Left lung (tissue), 10 donors: ENCODE data around the gene TF. TPM values are rescaled to one million over a fixed set of nuclear protein-coding genes. Genes with fewer than 3 reads are reported as not detected.

ENCODE experiments used
- ATAC-seq: fragments of 200-7000 bp; cut with Tn5 transposase; one replicate; pipeline ENCODE4 v1.9.1; 2020; ENCODE audit warnings: moderate library complexity
- DNase-seq, 4 donors: peaks; one replicate each; pipeline ENCODE4 v3.0.0-alpha.2; 2013 to 2020
- H3K27ac ChIP-seq, 2 donors: fragments of 200-600 bp; sonication (generic) in 1 of 2; one replicate each; pipeline versions ENCODE4 v1.5.0 to v1.8.0; 2020 to 2021
- H3K27me3 ChIP-seq, 2 donors: fragments of 200-600 bp; sonication (generic) in 1 of 2; one replicate each; pipeline versions ENCODE4 v1.5.0 to v1.8.0; 2020 to 2021
- H3K36me3 ChIP-seq, 2 donors: fragments of 200-600 bp; sonication (generic) in 1 of 2; one replicate each; pipeline versions ENCODE4 v1.5.0 to v1.8.0; 2020 to 2021
- H3K4me1 ChIP-seq, 2 donors: fragments of 200-600 bp; one replicate each; pipeline ENCODE4 v1.8.0; 2021
- H3K4me3 ChIP-seq, 2 donors: fragments of 200-600 bp; sonication (generic) in 1 of 2; one replicate each; pipeline versions ENCODE4 v1.5.0 to v1.8.0; 2020 to 2021; ENCODE audit warnings: mild to moderate bottlenecking in 1 of 2
- H3K9me3 ChIP-seq, 2 donors: fragments of 200-600 bp; sonication (generic) in 1 of 2; one replicate each; pipeline versions ENCODE4 v1.5.0 to v1.8.0; 2020 to 2021
- CTCF ChIP-seq, 2 donors: fragments of 200-600 bp; sonication (generic) in 1 of 2; IDR thresholded peaks; one replicate each; pipeline versions ENCODE4 v1.5.0 to v1.8.0; 2021; ENCODE audit warnings: antibody characterized with exemption in 2 of 2
- intact Hi-C, 2 donors: fragments of 100-400 bp; cut with DNase I; formaldehyde crosslinking; loops; one replicate each; pipeline versions ENCODE4 v1.11.2 to v1.14.2; 2022
- polyA plus RNA-seq, 6 donors: library from polyadenylated mRNA; unstranded; fragments of 120-200 nt; gene quantifications; one replicate each; pipeline ENCODE4 v1.2.1, GENCODE V29; 2013; ENCODE audit not compliant: insufficient read length in 6 of 6
- total RNA-seq, 2 donors: library from RNA; stranded (reverse); fragmentation: NEBNext Ultra II Directional; extraction: Animal tissue kit (Norgen Biotek cat#: 25700); gene quantifications; one replicate each; pipeline ENCODE4 v1.2.1, GENCODE V29; 2021
- donor health status: DM: no; HTN: yes; CAD: no.
- donor health status: DM: no; HTN: no; CAD: no.

The TF gene
- total and polyA plus RNA-seq, 8 donors, result 2.1 to 13.1 (median 5.2) TPM

GRCh38 chr3:133781570-133781969 lies 35.4 kb downstream of the TF start:
- ATAC-seq, result no peak
- H3K9me3 ChIP-seq, result no peaks in the 10 kb centered on the region
- H3K27me3 ChIP-seq, result peaks cover 0 to 6% of the 10 kb centered on the region in 2 donors
- intact Hi-C loops, result no loop called here
- TF ChIP-seq CTCF (IDR thresholded peaks at IDR 0.05), result no peak
- DNase-seq, result no peak
- no peaks in the 10 kb centered on the region for H3K36me3 ChIP-seq
- H3K4me1 ChIP-seq, result no peaks in the 10 kb centered on the region
- no peak overlapping the region for H3K4me3 ChIP-seq
- no peak overlapping the region for H3K27ac ChIP-seq

- Histone ChIP-seq H3K4me1 (no peaks in the 10 kb centered on the region), H3K27me3 (peaks cover 0 to 6% of the 10 kb centered on the region in 2 donors), H3K27ac (no peak overlapping the region), H3K9me3 (no peaks in the 10 kb centered on the region), H3K4me3 (no peak overlapping the region), H3K36me3 (no peaks in the 10 kb centered on the region)
- no peak for TF ChIP-seq CTCF (IDR thresholded peaks at IDR 0.05)
- DNase-seq (no peak), ATAC-seq (no peak)
- intact Hi-C loops, result no loop called here
Observed at GRCh38 chr3:133782454-133782853, 36.3 kb downstream of the TF start.

GRCh38 chr3:133783762-133784161 lies 37.6 kb downstream of the TF start:
- Histone ChIP-seq H3K27ac (no peak overlapping the region), H3K9me3 (no peaks in the 10 kb centered on the region), H3K36me3 (no peaks in the 10 kb centered on the region), H3K4me3 (no peak overlapping the region), H3K27me3 (peaks cover 0 to 6% of the 10 kb centered on the region in 2 donors), H3K4me1 (no peaks in the 10 kb centered on the region)
- DNase-seq, result peak in 1 of 4 donors; percentile 77
- no peak for TF ChIP-seq CTCF (IDR thresholded peaks at IDR 0.05)
- ATAC-seq, result no peak
- intact Hi-C loops, result no loop called here

- ATAC-seq (no peak), DNase-seq (no peak)
- intact Hi-C loops, result no loop called here
- Histone ChIP-seq H3K4me1 (no peaks in the 10 kb centered on the region), H3K27me3 (peaks cover 0 to 6% of the 10 kb centered on the region in 2 donors), H3K27ac (no peak overlapping the region), H3K36me3 (no peaks in the 10 kb centered on the region), H3K4me3 (no peak overlapping the region), H3K9me3 (peaks cover 0 to 18% of the 10 kb centered on the region in 2 donors)
- TF ChIP-seq CTCF (IDR thresholded peaks at IDR 0.05), result no peak
Observed at GRCh38 chr3:133788024-133788423, 41.8 kb downstream of the TF start.

GRCh38 chr3:133792171-133792763 lies 46.1 kb downstream of the TF start:
- ATAC-seq, result no peak
- no peak for TF ChIP-seq CTCF (IDR thresholded peaks at IDR 0.05)
- no peaks in the 10 kb centered on the region for H3K4me1 ChIP-seq
- H3K27me3 ChIP-seq, result peaks cover 0 to 5% of the 10 kb centered on the region in 2 donors
- DNase-seq, result no peak
- no peak overlapping the region for H3K27ac ChIP-seq
- peaks cover 0 to 23% of the 10 kb centered on the region in 2 donors for H3K9me3 ChIP-seq
- H3K36me3 ChIP-seq, result no peaks in the 10 kb centered on the region
- intact Hi-C loops, result no loop called here
- no peak overlapping the region for H3K4me3 ChIP-seq
